Endothelial cell of umbilical vein (primary cell): Measurements from ENCODE around the gene TMEM178B. TPM values are rescaled to one million over a fixed set of nuclear protein-coding genes. Genes with fewer than 3 reads are reported as not detected.

ENCODE experiments used
- BruUV-seq: library from RNA; stranded (reverse); fragments of 400-500 nt; replicated peaks from 2 replicates; lab custom pipeline; 2021; lab: Mats Ljungman, UMichigan
- CTCF ChIA-PET: fragments of 300-600, 350-600 bp; sonication (Branson Sonifier 250); formaldehyde crosslinking; loops from one replicate; lab custom pipeline; 2021; ENCODE audit warnings: antibody characterized with exemption, inconsistent platforms; lab: Charles Lee
- POLR2A ChIA-PET: fragments of 300-600, 350-600 bp; sonication (Branson Sonifier 250); formaldehyde crosslinking; loops from one replicate; lab custom pipeline; 2021; ENCODE audit warnings: antibody characterized with exemption, inconsistent platforms; lab: Charles Lee
- DNase-seq: peaks from one replicate; pipeline ENCODE4 v3.0.0-alpha.2; 2011; ENCODE audit warnings: low read depth, low spot score
- FAIRE-seq: peaks from 2 replicates; lab custom pipeline; 2011; peaks lifted over from hg19 to GRCh38; lab: Jason Lieb, UNC
- H2AFZ ChIP-seq: 2 replicates; pipeline ENCODE4 v1.6.0; 2012; ENCODE audit warnings: low read depth, low read length, control low read depth, inconsistent platforms
- H3K27ac ChIP-seq: 2 replicates; pipeline ENCODE4 v1.5.1; 2011; ENCODE audit warnings: low read depth, mild to moderate bottlenecking, control low read depth, low read length, moderate library complexity; ENCODE audit not compliant: insufficient read depth
- H3K27me3 ChIP-seq, 2 experiments: 2 replicates each; pipeline versions ENCODE4 v1.6.0 to v1.6.1; 2011; ENCODE audit warnings: low read length in 2 of 2, mixed read lengths in 1 of 2; ENCODE audit not compliant: control insufficient read depth in 2 of 2, insufficient read depth in 2 of 2
- H3K36me3 ChIP-seq, 2 experiments: 2 replicates in 1 of 2; 3 replicates in 1 of 2; pipeline ENCODE4 v1.5.1; 2011; ENCODE audit warnings: low read length in 2 of 2, mild to moderate bottlenecking in 1 of 2, moderate library complexity in 1 of 2; ENCODE audit not compliant: control insufficient read depth in 2 of 2, insufficient read depth in 2 of 2; ENCODE audit errors: extremely low read depth in 1 of 2
- H3K4me1 ChIP-seq: 3 replicates; pipeline ENCODE4 v1.5.1; 2011; ENCODE audit warnings: mild to moderate bottlenecking, low read length; ENCODE audit not compliant: control insufficient read depth, insufficient read depth; ENCODE audit errors: extremely low read depth
- H3K4me2 ChIP-seq: 2 replicates; pipeline ENCODE4 v1.6.1; 2011; ENCODE audit warnings: low read length, control low read depth, mixed read lengths; ENCODE audit not compliant: insufficient read depth
- H3K4me3 ChIP-seq, 3 experiments: fragments of 200-600 bp in 1 of 3; sonication (generic), shearing (Covaris generic) in 1 of 3; replicated peaks in 1 of 3; 2 replicates each; pipeline ENCODE4 v1.5.1; 2011 to 2016; ENCODE audit warnings: control low read depth in 3 of 3, low read length in 3 of 3, mild to moderate bottlenecking in 2 of 3, inconsistent platforms in 1 of 3, low read depth in 1 of 3, moderate library complexity in 1 of 3; ENCODE audit not compliant: insufficient read depth in 1 of 3
- H3K79me2 ChIP-seq: 2 replicates; pipeline ENCODE4 v1.6.0; 2012; ENCODE audit warnings: low read length, inconsistent platforms; ENCODE audit not compliant: control insufficient read depth, insufficient read depth
- H3K9ac ChIP-seq: replicated peaks from 2 replicates; pipeline ENCODE3; 2011; ENCODE audit warnings: low read length, control low read depth; ENCODE audit not compliant: insufficient read depth; ENCODE audit errors: extremely low read depth
- H3K9me1 ChIP-seq: replicated peaks from 3 replicates; pipeline ENCODE4 v1.6.0; 2011; ENCODE audit warnings: mild to moderate bottlenecking, low read length; ENCODE audit not compliant: control insufficient read depth, insufficient read depth; ENCODE audit errors: extremely low read depth
- H3K9me3 ChIP-seq: replicated peaks from 2 replicates; pipeline ENCODE4 v1.5.1; 2012; ENCODE audit warnings: low read length, inconsistent platforms; ENCODE audit not compliant: control insufficient read depth, insufficient read depth
- H4K20me1 ChIP-seq: replicated peaks from 2 replicates; pipeline ENCODE3; 2011; ENCODE audit warnings: mild to moderate bottlenecking, low read length; ENCODE audit not compliant: control insufficient read depth, insufficient read depth; ENCODE audit errors: extremely low read depth
- CTCF ChIP-seq, 2 donors: IDR thresholded peaks; 1 replicate in 1 of 2; 2 replicates in 1 of 2; pipeline ENCODE4 v1.5.1; 2011; ENCODE audit warnings: low read length in 2 of 2, mild to moderate bottlenecking in 2 of 2, moderate library complexity in 2 of 2, control low read depth in 1 of 2, inconsistent platforms in 1 of 2, low read depth in 1 of 2; ENCODE audit not compliant: insufficient read depth in 1 of 2; ENCODE audit errors: extremely low read depth in 1 of 2
- EZH2 ChIP-seq: IDR thresholded peaks from 2 replicates; pipeline ENCODE4 v1.6.1; 2012; ENCODE audit warnings: borderline replicate concordance, low read depth, mild to moderate bottlenecking, moderate library complexity, low read length, inconsistent platforms; ENCODE audit not compliant: severe bottlenecking
- FOS ChIP-seq: IDR thresholded peaks from 2 replicates; pipeline ENCODE4 v1.6.1; 2011; ENCODE audit warnings: mild to moderate bottlenecking, low read length, moderate library complexity, borderline replicate concordance; ENCODE audit not compliant: insufficient read depth
- GATA2 ChIP-seq: IDR thresholded peaks from 2 replicates; pipeline ENCODE4 v1.7.0; 2011; ENCODE audit warnings: low read depth, mild to moderate bottlenecking, moderate library complexity, mixed read lengths, low read length; ENCODE audit not compliant: insufficient read length, insufficient read depth
- JUN ChIP-seq: IDR thresholded peaks from 2 replicates; pipeline ENCODE4 v1.6.1; 2011; ENCODE audit warnings: borderline replicate concordance, low read depth; ENCODE audit not compliant: insufficient read length, insufficient read depth
- MAX ChIP-seq: IDR thresholded peaks from 2 replicates; pipeline ENCODE4 v1.6.1; 2011; ENCODE audit not compliant: insufficient read depth, insufficient read length
- MYC ChIP-seq: IDR thresholded peaks from one replicate; pipeline ENCODE4 v1.6.1; 2011; ENCODE audit warnings: mild to moderate bottlenecking, low read depth, low read length
- POLR2A ChIP-seq: IDR thresholded peaks from 2 replicates; pipeline ENCODE4 v1.6.1; 2012; ENCODE audit warnings: low read depth, mild to moderate bottlenecking, control low read depth, low read length
- POLR2AphosphoS5 ChIP-seq: IDR thresholded peaks from 2 replicates; pipeline ENCODE4 v1.6.1; 2012; ENCODE audit warnings: low read depth, mild to moderate bottlenecking, control low read depth, low read length, moderate library complexity; ENCODE audit not compliant: insufficient read depth
- dilution Hi-C: fragments of 300-500 bp; cut with MboI; formaldehyde crosslinking; loops from one replicate; pipeline ENCODE4 v1.15.0; 2019; ENCODE audit warnings: low sequenced_read_pairs; ENCODE audit not compliant: extremely low pct_ligation_motif_present
- intact Hi-C: fragments of 100-400 bp; cut with micrococcal nuclease; formaldehyde crosslinking; loops from one replicate; pipeline ENCODE4 v1.10.0; 2022
- polyA plus RNA-seq, 4 experiments: library from polyadenylated mRNA; depleted of rRNA in 3 of 4; stranded (reverse) in 3 of 4; unstranded in 1 of 4; fragments of >200 nt; gene quantifications; 2 replicates each; pipeline versions ENCODE4 v1.2.1 to v1.2.3, GENCODE V29; 2011 to 2012; ENCODE audit warnings: missing spikeins in 1 of 4
- total RNA-seq: library from RNA; stranded (reverse); gene quantifications from 2 replicates; pipeline ENCODE4 v1.2.3, GENCODE V29; 2021

TMEM178B gene
- total and polyA plus RNA-seq, 2 donors (not counting 3 experiments of a cell fraction or from before 2014, with no cell fraction given) = not detected

- ChIA-PET POLR2A (no interaction called here), CTCF (no interaction called here)
- H3K36me3 ChIP-seq = no peaks in the 10 kb centered on the region
- H4K20me1 ChIP-seq = no peaks in the 10 kb centered on the region
- no TSS peak for BruUV-seq
- FAIRE-seq = peak; percentile 82
- peak overlapping the region; percentile 59 for H3K9ac ChIP-seq
- peak overlapping the region; percentile 93 for H3K27ac ChIP-seq
- TF ChIP-seq FOS = peak; percentile 74
- no peak for TF ChIP-seq MAX
- peak; percentile 46 for TF ChIP-seq GATA2
- TF ChIP-seq JUN = peak; percentile 47
- dilution Hi-C loops = no loop called here
- peak overlapping the region; percentile 58 for H3K4me2 ChIP-seq
- H3K79me2 ChIP-seq = no peaks in the 10 kb centered on the region
- H3K9me3 ChIP-seq = no peaks in the 10 kb centered on the region
- H2AFZ ChIP-seq = peak overlapping the region; percentile 58
- peaks cover 36% of the 10 kb centered on the region for H3K4me1 ChIP-seq
- no peaks in the 10 kb centered on the region for H3K9me1 ChIP-seq
- H3K4me3 ChIP-seq = no peak overlapping the region
- intact Hi-C loops = loop anchor here (2.0 to 10.0 kb wide), 3 partner anchors 348 to 441 kb away; partner anchors contain the start of genes BRAF and MRPS33
- DNase-seq = peak; percentile 73
- H3K27me3 ChIP-seq = no peaks in the 10 kb centered on the region
Measured at GRCh38 chr7:141362580-141363435, 288.9 kb downstream of the TMEM178B start.

GRCh38 chr7:141363748-141364147, 289.9 kb downstream of the TMEM178B start:
- dilution Hi-C loops (no loop called here), intact Hi-C loops (loop anchor here (2.0 to 10.0 kb wide), 3 partner anchors 349 to 441 kb away; partner anchors contain the start of genes BRAF and MRPS33)
- Histone ChIP-seq H3K4me3 (no peak overlapping the region), H4K20me1 (no peaks in the 10 kb centered on the region), H3K9me3 (no peaks in the 10 kb centered on the region), H3K4me1 (peaks cover 36% of the 10 kb centered on the region), H3K27me3 (no peaks in the 10 kb centered on the region), H3K9ac (no peak overlapping the region), H3K27ac (peak overlapping the region; percentile 93), H3K4me2 (no peak overlapping the region), H2AFZ (no peak overlapping the region), H3K9me1 (no peaks in the 10 kb centered on the region), H3K79me2 (no peaks in the 10 kb centered on the region), H3K36me3 (no peaks in the 10 kb centered on the region)
- ChIA-PET CTCF (no interaction called here), POLR2A (no interaction called here)
- FAIRE-seq = no peak
- no TSS peak for BruUV-seq
- no peak for DNase-seq
- TF ChIP-seq POLR2A = no peak
- no peak for TF ChIP-seq MAX
- TF ChIP-seq FOS = no peak
- no peak for TF ChIP-seq JUN
- TF ChIP-seq EZH2 = no peak
- no peak for TF ChIP-seq MYC
- TF ChIP-seq GATA2 = no peak
- TF ChIP-seq CTCF (IDR thresholded peaks at IDR 0.05; ENCODE audit: extremely low read depth in 1 of 2, insufficient read depth in 1 of 2, low read depth in 1 of 2, low read length in 2 of 2) = no peak
- no peak for TF ChIP-seq POLR2AphosphoS5
